Gastroesophageal sphincter (tissue), 3 donors: ENCODE measurements around the gene EPHA6.

Source experiments
- EP300 ChIP-seq: sonication (generic); formaldehyde crosslinking; IDR thresholded peaks from one replicate; pipeline ENCODE4 v1.6.1; 2017; ENCODE audit warnings: antibody characterized with exemption, mild to moderate bottlenecking
- POLR2A ChIP-seq, 2 donors: fragments of 450-650 bp; IDR thresholded peaks; one replicate each; pipeline ENCODE4 v1.6.1; 2017; ENCODE audit warnings: antibody characterized with exemption in 2 of 2, mild to moderate bottlenecking in 2 of 2, moderate library complexity in 1 of 2
- POLR2AphosphoS5 ChIP-seq: sonication (generic); formaldehyde crosslinking; IDR thresholded peaks from one replicate; pipeline ENCODE4 v1.6.1; 2017; ENCODE audit warnings: antibody characterized with exemption
- TF ChIP-seq, protein P1 (sequence below), 4 experiments: fragments of 200-600 bp in 2 of 4; fragments of 450-650 bp in 2 of 4; sonication (generic) in 1 of 4; IDR thresholded peaks; one replicate each; pipeline ENCODE4 v1.5.1; 2017 to 2019; ENCODE audit warnings: antibody characterized with exemption in 4 of 4, mild to moderate bottlenecking in 2 of 4, moderate library complexity in 2 of 4

DNA sequence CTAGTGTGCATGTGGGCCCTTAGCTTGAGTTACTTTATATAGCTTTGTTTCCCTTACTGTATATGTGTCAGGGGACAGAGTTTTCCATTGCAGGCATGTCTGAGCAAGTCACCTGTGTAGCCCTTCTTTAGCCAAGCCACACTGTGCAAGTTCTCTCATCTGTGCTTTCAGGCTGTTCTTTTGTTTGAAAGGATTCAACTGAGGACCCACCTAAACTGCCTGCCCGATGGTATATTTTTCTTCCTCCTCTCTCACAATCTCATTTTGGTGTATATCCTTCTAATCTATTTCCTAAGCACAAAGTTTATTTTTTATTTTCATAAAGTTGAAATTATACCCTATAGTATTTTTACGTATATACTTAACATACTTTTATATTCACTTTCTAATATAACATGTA, 690.1 kb downstream of the EPHA6 start:
- TF ChIP-seq, protein P1, sequence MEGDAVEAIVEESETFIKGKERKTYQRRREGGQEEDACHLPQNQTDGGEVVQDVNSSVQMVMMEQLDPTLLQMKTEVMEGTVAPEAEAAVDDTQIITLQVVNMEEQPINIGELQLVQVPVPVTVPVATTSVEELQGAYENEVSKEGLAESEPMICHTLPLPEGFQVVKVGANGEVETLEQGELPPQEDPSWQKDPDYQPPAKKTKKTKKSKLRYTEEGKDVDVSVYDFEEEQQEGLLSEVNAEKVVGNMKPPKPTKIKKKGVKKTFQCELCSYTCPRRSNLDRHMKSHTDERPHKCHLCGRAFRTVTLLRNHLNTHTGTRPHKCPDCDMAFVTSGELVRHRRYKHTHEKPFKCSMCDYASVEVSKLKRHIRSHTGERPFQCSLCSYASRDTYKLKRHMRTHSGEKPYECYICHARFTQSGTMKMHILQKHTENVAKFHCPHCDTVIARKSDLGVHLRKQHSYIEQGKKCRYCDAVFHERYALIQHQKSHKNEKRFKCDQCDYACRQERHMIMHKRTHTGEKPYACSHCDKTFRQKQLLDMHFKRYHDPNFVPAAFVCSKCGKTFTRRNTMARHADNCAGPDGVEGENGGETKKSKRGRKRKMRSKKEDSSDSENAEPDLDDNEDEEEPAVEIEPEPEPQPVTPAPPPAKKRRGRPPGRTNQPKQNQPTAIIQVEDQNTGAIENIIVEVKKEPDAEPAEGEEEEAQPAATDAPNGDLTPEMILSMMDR (IDR thresholded peaks at IDR 0.05) = no peak
- TF ChIP-seq POLR2A (IDR thresholded peaks at IDR 0.05) = no peak
- no peak for TF ChIP-seq POLR2AphosphoS5
- no peak for TF ChIP-seq EP300
